AG08395 (cell line): ENCODE results near the gene AXIN1.
"Not testable (repeated sequence)": the region's sequence is repeated elsewhere in the genome, so short reads cannot be mapped to it uniquely, and the experiment has no call there.

Experiments used
- DNase-seq: peaks from one replicate; pipeline ENCODE4 v3.0.0; 2012; ENCODE audit warnings: mixed read lengths, low spot score

The AXIN1 gene

GRCh38 chr16:381012-381788, 28.7 kb upstream of the AXIN1 start:
- DNase-seq = peak; percentile 24

- DNase-seq = no peak
Measured at GRCh38 chr16:380762-381011, 28.2 kb upstream of the AXIN1 start.

- no peak for DNase-seq
Measured at GRCh38 chr16:379961-380761, 27.6 kb upstream of the AXIN1 start.

- no peak for DNase-seq
Measured at GRCh38 chr16:379183-379960, 26.8 kb upstream of the AXIN1 start.

GRCh38 chr16:378821-379182, 26.3 kb upstream of the AXIN1 start:
- no peak for DNase-seq

GRCh38 chr16:378113-378820, 25.7 kb upstream of the AXIN1 start:
- DNase-seq = not testable (repeated sequence)

- no peak for DNase-seq
Measured at GRCh38 chr16:377419-377951, 25.0 kb upstream of the AXIN1 start.

- no peak for DNase-seq
Measured at GRCh38 chr16:376817-377418, 24.4 kb upstream of the AXIN1 start.

GRCh38 chr16:375927-376816, 23.6 kb upstream of the AXIN1 start:
- no peak for DNase-seq

GRCh38 chr16:375212-375611, 22.7 kb upstream of the AXIN1 start:
- no peak for DNase-seq

- DNase-seq = no peak
Measured at GRCh38 chr16:374616-374926, 22.0 kb upstream of the AXIN1 start.

- no peak for DNase-seq
Measured at GRCh38 chr16:373848-374615, 21.5 kb upstream of the AXIN1 start.

GRCh38 chr16:373020-373598, 20.6 kb upstream of the AXIN1 start:
- DNase-seq = no peak

- no peak for DNase-seq
Measured at GRCh38 chr16:372302-372983, 19.9 kb upstream of the AXIN1 start.

GRCh38 chr16:371515-372301, 19.2 kb upstream of the AXIN1 start:
- DNase-seq = no peak

- no peak for DNase-seq
Measured at GRCh38 chr16:370979-371514, 18.5 kb upstream of the AXIN1 start.

GRCh38 chr16:370443-370842, 17.9 kb upstream of the AXIN1 start, which contains the start of gene MRPL28:
Gene MRPL28, minus strand, starts transcription at chr16:370538. Its CDS starts 320 bp downstream, at chr16:370218.
- peak; percentile 97 for DNase-seq
